Measurements from ENCODE around the gene PCNA. TPM values are rescaled to one million over a fixed set of nuclear protein-coding genes. Genes with fewer than 3 reads are reported as not detected.
A peak's percentile ranks its signal among the peaks of the same experiment; 100 is the strongest.
"Not testable (repeated sequence)": the region's sequence is repeated elsewhere in the genome, so short reads cannot be mapped to it uniquely, and the experiment has no call there.

Gene PCNA
- total RNA-seq, 1 donor from 2014 or later = 314 TPM

GRCh38 chr20:5113615-5113986 is 6.2 kb downstream of the PCNA start:
- no peak for TF ChIP-seq CTCF (conservative IDR thresholded peaks at IDR 0.05)
- Mint-ChIP-seq H3K9me3 (no peaks in the 10 kb centered on the region), H3K27ac (ENCODE audit: unreplicated experiment) (peak overlapping the region; percentile 94), H3K4me1 (peaks cover 51% of the 10 kb centered on the region), H3K36me3 (ENCODE audit: low read depth) (peaks cover 25% of the 10 kb centered on the region), H3K27me3 (ENCODE audit: low read depth) (no peaks in the 10 kb centered on the region), H3K4me3 (peak overlapping the region; percentile 92)
- no peak for DNase-seq (ENCODE audit: low read depth, low spot score)

- Mint-ChIP-seq H3K27me3 (ENCODE audit: low read depth) (no peaks in the 10 kb centered on the region), H3K36me3 (ENCODE audit: low read depth) (peaks cover 8% of the 10 kb centered on the region), H3K9me3 (no peaks in the 10 kb centered on the region), H3K4me3 (peak overlapping the region; percentile 72), H3K27ac (ENCODE audit: unreplicated experiment) (no peak overlapping the region), H3K4me1 (peaks cover 17% of the 10 kb centered on the region)
- no peak for DNase-seq (ENCODE audit: low read depth, low spot score)
- no peak for TF ChIP-seq CTCF (conservative IDR thresholded peaks at IDR 0.05)
Measured at GRCh38 chr20:5109276-5109675, 10.5 kb downstream of the PCNA start.

GRCh38 chr20:5104479-5104878 is 15.3 kb downstream of the PCNA start:
- Mint-ChIP-seq H3K36me3 (ENCODE audit: low read depth) (peaks cover 20% of the 10 kb centered on the region), H3K27ac (ENCODE audit: unreplicated experiment) (no peak overlapping the region), H3K27me3 (ENCODE audit: low read depth) (no peaks in the 10 kb centered on the region), H3K9me3 (no peaks in the 10 kb centered on the region), H3K4me3 (no peak overlapping the region), H3K4me1 (no peaks in the 10 kb centered on the region)
- no peak for DNase-seq (ENCODE audit: low read depth, low spot score)
- no peak for TF ChIP-seq CTCF (conservative IDR thresholded peaks at IDR 0.05)

GRCh38 chr20:5100684-5101347 is 18.9 kb downstream of the PCNA start:
- Mint-ChIP-seq H3K4me1 (no peaks in the 10 kb centered on the region), H3K27me3 (ENCODE audit: low read depth) (no peaks in the 10 kb centered on the region), H3K36me3 (ENCODE audit: low read depth) (peaks cover 25% of the 10 kb centered on the region), H3K9me3 (no peaks in the 10 kb centered on the region), H3K4me3 (no peak overlapping the region), H3K27ac (ENCODE audit: unreplicated experiment) (no peak overlapping the region)
- peak; percentile 70 for DNase-seq (ENCODE audit: low read depth, low spot score)
- TF ChIP-seq CTCF (conservative IDR thresholded peaks at IDR 0.05) = peak; percentile 94

GRCh38 chr20:5099909-5100308 is 19.8 kb downstream of the PCNA start:
- DNase-seq (ENCODE audit: low read depth, low spot score); H3K27me3 Mint-ChIP-seq (ENCODE audit: low read depth); H3K27ac Mint-ChIP-seq (ENCODE audit: unreplicated experiment); H3K4me3 Mint-ChIP-seq; H3K4me1 Mint-ChIP-seq; H3K9me3 Mint-ChIP-seq: not testable (repeated sequence)
- peaks cover 25% of the 10 kb centered on the region for H3K36me3 Mint-ChIP-seq (ENCODE audit: low read depth)

GRCh38 chr20:5099009-5099408 is 20.7 kb downstream of the PCNA start:
- not testable (repeated sequence) for H3K27ac Mint-ChIP-seq (ENCODE audit: unreplicated experiment); H3K4me3 Mint-ChIP-seq; DNase-seq (ENCODE audit: low read depth, low spot score); H3K27me3 Mint-ChIP-seq (ENCODE audit: low read depth); H3K9me3 Mint-ChIP-seq; H3K4me1 Mint-ChIP-seq
- H3K36me3 Mint-ChIP-seq (ENCODE audit: low read depth) = peaks cover 19% of the 10 kb centered on the region
